NCI-H146 treated with DMSO at 0.1 percent for 48 hours (cell line): ENCODE results near the gene DDB1.
"Not testable (repeated sequence)": the region's sequence is repeated elsewhere in the genome, so short reads cannot be mapped to it uniquely, and the experiment has no call there.

Experiments
- DNase-seq: peaks from one replicate; lab custom pipeline; 2025; ENCODE audit not compliant: unreplicated experiment; lab: John Stamatoyannopoulos, UW

Gene DDB1

GRCh38 chr11:61272731-61273130, 60.2 kb downstream of the DDB1 start:
- no peak for DNase-seq

GRCh38 chr11:61270354-61271076, 62.4 kb downstream of the DDB1 start:
- DNase-seq, result no peak

- DNase-seq, result no peak
Observed at GRCh38 chr11:61268588-61269250, 64.2 kb downstream of the DDB1 start.

- DNase-seq, result peak; percentile 46
Observed at GRCh38 chr11:61267437-61267841, 65.5 kb downstream of the DDB1 start.

- no peak for DNase-seq
Observed at GRCh38 chr11:61266602-61267001, 66.3 kb downstream of the DDB1 start.

- no peak for DNase-seq
Observed at GRCh38 chr11:61265357-61265756, 67.5 kb downstream of the DDB1 start.

- DNase-seq, result no peak
Observed at GRCh38 chr11:61264795-61265194, 68.1 kb downstream of the DDB1 start.

GRCh38 chr11:61264371-61264770, 68.5 kb downstream of the DDB1 start:
- DNase-seq, result no peak

GRCh38 chr11:61259363-61259762, 73.5 kb downstream of the DDB1 start:
- DNase-seq, result no peak

- no peak for DNase-seq
Observed at GRCh38 chr11:61258546-61258945, 74.4 kb downstream of the DDB1 start.

- no peak for DNase-seq
Observed at GRCh38 chr11:61256710-61257482, 76.0 kb downstream of the DDB1 start.

GRCh38 chr11:61254403-61255025, 78.4 kb downstream of the DDB1 start:
- peak; percentile 19 for DNase-seq

GRCh38 chr11:61252332-61252731, 80.6 kb downstream of the DDB1 start:
- not testable (repeated sequence) for DNase-seq

GRCh38 chr11:61250796-61251765, 81.8 kb downstream of the DDB1 start:
- DNase-seq, result not testable (repeated sequence)
